Natural killer cell treated with Interleukin-12 subunit alpha and Interleukin-12 subunit beta and Interleukin-15 and Interleukin-18, amount 100 ng/mL, for 72 hours (primary cell): Measurements from ENCODE around the gene CEL. TPM values are rescaled to one million over a fixed set of nuclear protein-coding genes. Genes with fewer than 3 reads are reported as not detected.

Experiments used
- ATAC-seq, 2 donors: fragments of 150-1000 bp; cut with Tn5 transposase in 1 of 2; sonication (Bioruptor Pico), chemical (Tn5 transposase) in 1 of 2; 2 replicates each; pipeline ENCODE4 v1.10.0; 2021
- DNase-seq: peaks from one replicate; pipeline ENCODE4 v3.0.0; 2022; ENCODE audit warnings: low spot score
- H3K27ac Mint-ChIP-seq, 2 donors: 1 replicate in 1 of 2; 2 replicates in 1 of 2; pipeline ENCODE4 v1.8.0; 2022; ENCODE audit warnings: mixed read lengths in 2 of 2, mild to moderate bottlenecking in 1 of 2, moderate library complexity in 1 of 2
- H3K27me3 Mint-ChIP-seq, 2 donors: 1 replicate in 1 of 2; 2 replicates in 1 of 2; pipeline ENCODE4 v1.8.0; 2022; ENCODE audit warnings: mixed read lengths in 2 of 2
- H3K36me3 Mint-ChIP-seq: one replicate; pipeline ENCODE4 v1.8.0; 2022; ENCODE audit warnings: mixed read lengths
- H3K4me1 Mint-ChIP-seq, 2 donors: 1 replicate in 1 of 2; 2 replicates in 1 of 2; pipeline ENCODE4 v1.8.0; 2022; ENCODE audit warnings: low read depth in 2 of 2, mixed read lengths in 2 of 2, mild to moderate bottlenecking in 1 of 2
- H3K4me3 Mint-ChIP-seq: one replicate; pipeline ENCODE4 v1.8.0; 2022; ENCODE audit warnings: mixed read lengths
- H3K9me3 Mint-ChIP-seq: 2 replicates; pipeline ENCODE4 v1.8.0; 2022; ENCODE audit warnings: mixed read lengths
- total RNA-seq, 2 donors: library from RNA; stranded (reverse); gene quantifications; one replicate each; pipeline ENCODE4 v1.2.3, GENCODE V29; 2022

The CEL gene
- total RNA-seq, 2 donors from 2014 or later, result 0.95 to 2.1 TPM

- Mint-ChIP-seq H3K4me1 (peaks cover 0 to 6% of the 10 kb centered on the region in 2 donors), H3K27ac (peak overlapping the region; percentile 50 to 69), H3K9me3 (no peaks in the 10 kb centered on the region), H3K4me3 (no peak overlapping the region), H3K27me3 (no peaks in the 10 kb centered on the region), H3K36me3 (no peaks in the 10 kb centered on the region)
- ATAC-seq, result no peak
- peak; percentile 56 for DNase-seq
These were observed 40.6 kb downstream of the CEL start for GRCh38 chr9:133102190-133103021.

GRCh38 chr9:133103183-133103986 lies 41.6 kb downstream of the CEL start:
- DNase-seq (peak; percentile 71), ATAC-seq (peak; percentile 60 to 74)
- H3K9me3 Mint-ChIP-seq, result no peaks in the 10 kb centered on the region
- H3K36me3 Mint-ChIP-seq, result no peaks in the 10 kb centered on the region
- H3K27ac Mint-ChIP-seq, result peak overlapping the region; percentile 50 to 69
- H3K27me3 Mint-ChIP-seq, result no peaks in the 10 kb centered on the region
- no peak overlapping the region for H3K4me3 Mint-ChIP-seq
- H3K4me1 Mint-ChIP-seq, result peaks cover 0 to 6% of the 10 kb centered on the region in 2 donors

GRCh38 chr9:133103987-133104505 lies 42.3 kb downstream of the CEL start:
- ATAC-seq, result no peak
- H3K36me3 Mint-ChIP-seq, result no peaks in the 10 kb centered on the region
- H3K4me1 Mint-ChIP-seq, result peaks cover 0 to 6% of the 10 kb centered on the region in 2 donors
- no peaks in the 10 kb centered on the region for H3K9me3 Mint-ChIP-seq
- peak; percentile 56 for DNase-seq
- H3K27me3 Mint-ChIP-seq, result no peaks in the 10 kb centered on the region
- no peak overlapping the region for H3K4me3 Mint-ChIP-seq
- H3K27ac Mint-ChIP-seq, result no peak overlapping the region

DNA sequence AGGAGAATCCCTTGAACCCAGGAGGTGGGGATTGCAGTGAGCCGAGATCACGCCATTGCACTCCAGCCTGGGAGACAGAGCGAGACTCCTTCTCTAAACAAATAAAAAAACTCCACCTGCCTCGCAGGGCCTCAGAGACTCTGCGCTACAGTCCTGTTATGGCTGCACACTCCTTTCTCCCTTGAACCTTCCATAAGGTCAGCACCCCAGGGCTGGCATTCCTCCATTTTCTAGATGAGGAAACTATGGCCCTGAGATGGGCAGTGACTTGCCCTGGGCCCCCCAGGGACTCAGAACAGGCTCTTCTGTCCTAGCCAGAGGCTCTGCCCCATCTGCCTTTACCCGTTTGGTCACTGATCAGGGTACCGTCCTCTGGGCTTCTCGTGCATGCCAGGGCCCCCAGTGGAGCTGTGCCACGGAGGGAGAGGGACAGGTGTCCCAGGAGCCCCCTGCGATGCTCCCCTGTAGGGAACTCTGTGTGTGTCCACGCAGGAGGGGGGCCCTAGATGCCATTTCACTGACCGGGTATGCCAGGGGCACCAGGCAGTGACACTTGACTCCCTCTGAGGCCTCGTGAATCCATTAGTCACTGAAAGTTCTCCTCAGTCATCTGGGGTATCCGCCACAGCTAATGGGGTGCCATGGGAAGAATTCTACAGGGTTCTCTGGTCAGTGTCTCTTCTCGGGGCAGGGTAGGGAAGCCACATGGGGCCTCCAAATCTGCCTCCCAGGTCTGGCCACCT lies 43.1 kb downstream of the CEL start:
- H3K27me3 Mint-ChIP-seq, result no peaks in the 10 kb centered on the region
- ATAC-seq, result no peak
- no peaks in the 10 kb centered on the region for H3K36me3 Mint-ChIP-seq
- peaks cover under 1 to 6% of the 10 kb centered on the region in 2 donors for H3K4me1 Mint-ChIP-seq
- no peak overlapping the region for H3K4me3 Mint-ChIP-seq
- peak; percentile 18 for DNase-seq
- H3K9me3 Mint-ChIP-seq, result no peaks in the 10 kb centered on the region
- no peak overlapping the region for H3K27ac Mint-ChIP-seq

DNA sequence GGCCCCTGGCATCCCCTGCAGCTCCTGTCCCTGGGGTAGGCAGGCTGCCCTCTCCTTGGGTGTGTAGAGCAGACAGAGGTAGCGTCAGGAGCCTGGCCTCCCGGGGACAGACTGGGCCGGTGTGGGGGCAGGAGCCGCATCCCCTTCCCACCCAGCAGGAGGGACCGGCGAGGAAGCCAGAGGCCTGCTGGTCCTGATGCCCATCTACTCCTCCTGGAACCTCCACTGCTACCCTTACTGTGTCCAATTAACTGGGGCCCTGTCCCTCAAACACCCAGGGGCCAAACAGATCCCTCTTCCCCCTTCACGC lies 43.6 kb downstream of the CEL start:
- Mint-ChIP-seq H3K4me1 (peaks cover 5 to 11% of the 10 kb centered on the region in 2 donors), H3K27ac (no peak overlapping the region), H3K36me3 (no peaks in the 10 kb centered on the region), H3K4me3 (no peak overlapping the region), H3K9me3 (no peaks in the 10 kb centered on the region), H3K27me3 (no peaks in the 10 kb centered on the region)
- ATAC-seq (no peak), DNase-seq (peak; percentile 32)

DNA sequence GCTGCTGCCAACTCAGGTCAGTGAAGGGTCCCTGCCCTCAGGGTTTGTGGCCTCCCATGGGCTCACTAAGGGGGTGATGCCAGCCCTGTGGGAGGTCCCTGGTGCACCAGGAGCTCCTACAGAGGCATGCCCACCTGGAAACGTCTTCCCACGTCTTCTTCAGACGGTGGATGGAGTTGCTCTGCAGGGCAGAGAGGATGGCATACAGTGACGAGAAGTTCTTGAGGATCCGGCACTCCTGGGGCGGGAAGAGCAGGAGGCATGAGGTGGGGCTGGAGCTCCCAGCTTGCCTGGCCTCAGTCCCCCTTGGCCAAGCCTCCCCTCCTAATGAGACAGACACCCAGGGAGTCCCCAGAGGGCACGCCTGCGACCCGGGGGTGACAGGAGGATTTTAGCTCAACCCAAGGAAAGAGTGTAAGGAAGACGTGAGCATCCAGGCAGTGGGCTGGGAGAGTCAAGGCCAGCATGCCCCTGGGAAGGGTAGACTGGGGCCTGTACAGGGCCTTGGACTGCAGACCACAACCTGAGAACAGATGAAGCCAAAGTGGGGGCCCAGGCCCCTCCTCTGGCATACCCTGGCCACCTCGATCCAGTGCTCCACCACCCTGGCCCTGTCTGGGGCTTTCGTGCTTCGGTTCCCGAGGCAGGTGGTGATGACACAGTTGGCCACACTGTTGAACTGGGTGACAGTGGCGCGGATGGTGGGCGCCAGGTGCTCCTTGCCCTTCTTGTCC lies 44.9 kb downstream of the CEL start:
- no peak overlapping the region for H3K4me3 Mint-ChIP-seq
- no peaks in the 10 kb centered on the region for H3K9me3 Mint-ChIP-seq
- ATAC-seq (no peak), DNase-seq (peak; percentile 42)
- no peaks in the 10 kb centered on the region for H3K36me3 Mint-ChIP-seq
- H3K27me3 Mint-ChIP-seq, result no peaks in the 10 kb centered on the region
- peaks cover 8 to 14% of the 10 kb centered on the region in 2 donors for H3K4me1 Mint-ChIP-seq
- peak overlapping the region; percentile 31 to 74 for H3K27ac Mint-ChIP-seq

DNA sequence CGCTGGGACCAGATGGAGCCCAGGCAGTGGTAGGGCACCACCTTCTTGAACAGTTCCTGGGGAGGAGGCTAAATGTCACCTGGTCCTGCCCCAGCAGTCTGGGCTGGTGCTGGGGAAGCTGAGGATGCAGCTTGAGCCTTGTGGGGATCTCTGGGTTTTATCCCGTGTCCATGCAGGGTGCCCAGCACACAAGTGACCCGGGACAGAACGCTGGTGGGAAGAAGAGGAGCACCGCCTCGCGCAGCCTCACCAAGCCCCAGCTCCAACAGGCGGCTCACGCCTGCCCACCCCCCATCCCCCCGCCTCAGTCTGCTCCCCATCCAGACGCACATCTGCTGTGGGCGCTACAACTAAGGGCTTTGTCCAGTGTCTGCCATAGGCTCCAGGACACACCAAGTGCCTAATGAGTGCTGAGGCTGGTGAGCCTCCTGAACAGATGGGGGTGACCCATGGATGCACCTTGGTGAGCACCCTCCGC lies 45.5 kb downstream of the CEL start:
- no peak for ATAC-seq

GRCh38 chr9:133107961-133108793 lies 46.4 kb downstream of the CEL start:
- H3K4me3 Mint-ChIP-seq, result no peak overlapping the region
- H3K36me3 Mint-ChIP-seq, result no peaks in the 10 kb centered on the region
- no peaks in the 10 kb centered on the region for H3K27me3 Mint-ChIP-seq
- DNase-seq, result peak; percentile 48
- H3K4me1 Mint-ChIP-seq, result peaks cover 20 to 22% of the 10 kb centered on the region in 2 donors
- no peaks in the 10 kb centered on the region for H3K9me3 Mint-ChIP-seq
- no peak overlapping the region for H3K27ac Mint-ChIP-seq
- no peak for ATAC-seq

More for the DNA sequence above, 45.5 kb downstream of the CEL start:
- H3K27ac Mint-ChIP-seq, result no peak overlapping the region
- peaks cover 11 to 17% of the 10 kb centered on the region in 2 donors for H3K4me1 Mint-ChIP-seq
- H3K27me3 Mint-ChIP-seq, result no peaks in the 10 kb centered on the region
- H3K9me3 Mint-ChIP-seq, result no peaks in the 10 kb centered on the region
- no peaks in the 10 kb centered on the region for H3K36me3 Mint-ChIP-seq
- no peak overlapping the region for H3K4me3 Mint-ChIP-seq
- peak; percentile 31 for DNase-seq

GRCh38 chr9:133108794-133109641 lies 47.2 kb downstream of the CEL start:
- H3K27me3 Mint-ChIP-seq, result no peaks in the 10 kb centered on the region
- no peak for ATAC-seq
- H3K4me1 Mint-ChIP-seq, result peaks cover 27% of the 10 kb centered on the region in 2 donors
- no peaks in the 10 kb centered on the region for H3K9me3 Mint-ChIP-seq
- no peaks in the 10 kb centered on the region for H3K36me3 Mint-ChIP-seq
- H3K4me3 Mint-ChIP-seq, result no peak overlapping the region
- peak overlapping the region; percentile 86 to 94 for H3K27ac Mint-ChIP-seq
- peak; percentile 56 for DNase-seq

- ATAC-seq (no peak), DNase-seq (no peak)
- Mint-ChIP-seq H3K27me3 (no peaks in the 10 kb centered on the region), H3K4me3 (no peak overlapping the region), H3K36me3 (no peaks in the 10 kb centered on the region), H3K27ac (peak overlapping the region; percentile 86 to 94), H3K9me3 (no peaks in the 10 kb centered on the region), H3K4me1 (peaks cover 35 to 38% of the 10 kb centered on the region in 2 donors)
These were observed 48.3 kb downstream of the CEL start for GRCh38 chr9:133109931-133110650.
